Glutamatergic neuron (in vitro differentiated cells): ENCODE measurements around the gene KMT5B. TPM values are rescaled to one million over a fixed set of nuclear protein-coding genes. Genes with fewer than 3 reads are reported as not detected.

Source experiments
- DNase-seq: peaks from one replicate; pipeline ENCODE4 v3.0.0; 2022
- H3K27ac Mint-ChIP-seq: one replicate; pipeline ENCODE4 v1.8.0; 2020; ENCODE audit warnings: mild to moderate bottlenecking, mixed read lengths, inconsistent platforms; ENCODE audit not compliant: unreplicated experiment
- H3K27me3 Mint-ChIP-seq: one replicate; pipeline ENCODE4 v1.8.0; 2020; ENCODE audit warnings: mild to moderate bottlenecking, moderate library complexity, mixed read lengths, inconsistent platforms; ENCODE audit not compliant: unreplicated experiment
- H3K36me3 Mint-ChIP-seq: one replicate; pipeline ENCODE4 v1.8.0; 2020; ENCODE audit warnings: mild to moderate bottlenecking, mixed read lengths, inconsistent platforms; ENCODE audit not compliant: unreplicated experiment
- H3K4me1 Mint-ChIP-seq: one replicate; pipeline ENCODE4 v1.8.0; 2020; ENCODE audit warnings: mild to moderate bottlenecking, low read depth, mixed read lengths, inconsistent platforms; ENCODE audit not compliant: unreplicated experiment
- H3K4me3 Mint-ChIP-seq: one replicate; pipeline ENCODE4 v1.8.0; 2020; ENCODE audit warnings: mild to moderate bottlenecking, mixed read lengths, inconsistent platforms; ENCODE audit not compliant: unreplicated experiment
- H3K9me3 Mint-ChIP-seq: one replicate; pipeline ENCODE4 v1.8.0; 2020; ENCODE audit warnings: mild to moderate bottlenecking, moderate library complexity, mixed read lengths, inconsistent platforms; ENCODE audit not compliant: unreplicated experiment
- total RNA-seq: library from RNA; stranded (reverse); fragmentation: NEBNext Ultra II Directional; extraction: Animal tissue kit (Norgen Biotek cat#: 25700); gene quantifications from one replicate; pipeline ENCODE4 v1.2.1, GENCODE V29; 2021; ENCODE audit not compliant: unreplicated experiment
- TF ChIP-seq, protein P1 (sequence below): fragments of 200-600 bp; sonication (generic); IDR thresholded peaks from one replicate; pipeline ENCODE4 v1.5.0; 2021; ENCODE audit not compliant: partially characterized antibody, unreplicated experiment

KMT5B gene
- total RNA-seq, 1 donor from 2014 or later, result 77.4 TPM

DNA sequence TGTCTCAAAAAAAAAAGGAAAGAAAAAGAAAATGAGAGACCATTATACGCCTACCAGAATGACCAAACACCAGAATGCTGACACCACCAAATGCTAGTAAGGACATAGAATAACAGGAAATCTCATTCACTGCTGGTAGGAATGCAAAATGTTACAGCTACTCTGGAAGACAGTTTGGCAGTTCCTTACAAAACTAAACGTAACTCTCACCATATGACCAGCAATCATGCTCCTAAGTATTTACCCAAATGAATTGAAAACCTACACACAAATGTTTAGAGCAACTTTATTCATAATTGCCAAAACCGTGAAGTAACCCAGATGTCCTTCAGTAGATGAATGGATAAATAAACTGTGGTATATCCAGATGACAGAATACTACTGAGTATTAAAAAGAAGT is 99.1 kb downstream of the KMT5B start:
- no peak for DNase-seq
- TF ChIP-seq, protein P1, sequence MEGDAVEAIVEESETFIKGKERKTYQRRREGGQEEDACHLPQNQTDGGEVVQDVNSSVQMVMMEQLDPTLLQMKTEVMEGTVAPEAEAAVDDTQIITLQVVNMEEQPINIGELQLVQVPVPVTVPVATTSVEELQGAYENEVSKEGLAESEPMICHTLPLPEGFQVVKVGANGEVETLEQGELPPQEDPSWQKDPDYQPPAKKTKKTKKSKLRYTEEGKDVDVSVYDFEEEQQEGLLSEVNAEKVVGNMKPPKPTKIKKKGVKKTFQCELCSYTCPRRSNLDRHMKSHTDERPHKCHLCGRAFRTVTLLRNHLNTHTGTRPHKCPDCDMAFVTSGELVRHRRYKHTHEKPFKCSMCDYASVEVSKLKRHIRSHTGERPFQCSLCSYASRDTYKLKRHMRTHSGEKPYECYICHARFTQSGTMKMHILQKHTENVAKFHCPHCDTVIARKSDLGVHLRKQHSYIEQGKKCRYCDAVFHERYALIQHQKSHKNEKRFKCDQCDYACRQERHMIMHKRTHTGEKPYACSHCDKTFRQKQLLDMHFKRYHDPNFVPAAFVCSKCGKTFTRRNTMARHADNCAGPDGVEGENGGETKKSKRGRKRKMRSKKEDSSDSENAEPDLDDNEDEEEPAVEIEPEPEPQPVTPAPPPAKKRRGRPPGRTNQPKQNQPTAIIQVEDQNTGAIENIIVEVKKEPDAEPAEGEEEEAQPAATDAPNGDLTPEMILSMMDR, result no peak
- no peak overlapping the region for H3K4me3 Mint-ChIP-seq
- H3K9me3 Mint-ChIP-seq, result no peaks in the 10 kb centered on the region
- no peaks in the 10 kb centered on the region for H3K36me3 Mint-ChIP-seq
- peaks cover 13% of the 10 kb centered on the region for H3K4me1 Mint-ChIP-seq
- H3K27me3 Mint-ChIP-seq, result no peaks in the 10 kb centered on the region
- no peak overlapping the region for H3K27ac Mint-ChIP-seq

DNA sequence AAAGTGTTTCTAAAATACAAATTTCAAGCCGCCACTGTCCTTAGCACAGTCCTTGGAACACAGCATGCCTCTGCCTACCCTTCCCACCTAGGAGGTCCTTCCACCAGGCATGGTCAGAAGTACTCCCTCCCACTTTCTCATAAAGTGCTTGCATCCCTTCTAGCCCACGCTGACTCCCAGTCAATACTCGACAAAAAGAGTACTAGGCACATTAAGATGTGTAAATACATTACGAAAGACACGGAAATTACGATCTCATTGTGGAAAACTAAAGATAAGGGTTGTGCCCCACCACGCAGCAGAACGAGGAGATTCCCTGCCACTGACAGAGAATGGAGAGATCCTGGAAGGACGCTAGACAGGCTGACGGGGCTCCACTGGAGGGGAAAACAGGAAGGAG is 105.4 kb downstream of the KMT5B start:
- H3K9me3 Mint-ChIP-seq, result no peaks in the 10 kb centered on the region
- no peaks in the 10 kb centered on the region for H3K36me3 Mint-ChIP-seq
- no peak for DNase-seq
- H3K4me3 Mint-ChIP-seq, result no peak overlapping the region
- TF ChIP-seq, protein P1, result no peak
- peaks cover 3% of the 10 kb centered on the region for H3K27me3 Mint-ChIP-seq
- peaks cover 5% of the 10 kb centered on the region for H3K4me1 Mint-ChIP-seq
- H3K27ac Mint-ChIP-seq, result no peak overlapping the region

DNA sequence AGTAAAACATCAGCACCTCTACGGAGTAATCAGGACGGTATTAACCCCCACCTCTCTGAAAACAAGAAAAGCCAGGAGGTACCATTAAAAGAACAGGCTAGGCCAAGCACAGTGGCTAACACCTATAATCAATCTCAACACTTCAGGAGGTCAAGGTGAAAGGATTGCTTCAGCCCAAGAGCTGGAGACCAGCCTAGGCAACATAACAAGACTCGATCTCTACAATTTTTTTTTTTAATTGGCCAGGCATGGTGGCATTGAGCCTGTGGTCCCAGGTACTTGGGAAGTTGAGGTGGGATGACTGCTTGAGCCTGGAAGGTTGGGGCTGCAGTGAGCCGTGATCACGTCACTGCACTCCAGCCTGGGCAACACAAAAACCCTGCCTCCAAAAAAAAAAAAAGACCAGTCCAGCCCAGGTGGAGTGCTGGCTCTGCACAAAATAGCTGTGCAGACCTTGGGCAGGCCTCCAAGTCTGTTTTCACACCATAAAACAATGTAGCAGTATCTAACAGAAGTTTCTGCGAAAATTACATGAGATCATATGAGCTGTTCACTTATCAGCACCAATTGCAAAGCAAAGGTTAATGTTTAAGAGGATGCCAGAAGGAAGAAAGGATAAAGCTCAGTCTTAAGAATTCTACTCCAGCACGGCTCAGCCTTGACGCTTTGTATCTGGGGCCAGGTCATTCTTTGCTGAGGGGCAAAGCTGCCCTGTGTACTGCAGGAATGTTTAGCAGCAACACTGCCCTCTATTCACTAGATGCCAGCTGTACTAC is 106.7 kb downstream of the KMT5B start:
- no peaks in the 10 kb centered on the region for H3K36me3 Mint-ChIP-seq
- TF ChIP-seq, protein P1, result no peak
- DNase-seq, result no peak
- peaks cover 6% of the 10 kb centered on the region for H3K27me3 Mint-ChIP-seq
- no peaks in the 10 kb centered on the region for H3K9me3 Mint-ChIP-seq
- H3K27ac Mint-ChIP-seq, result no peak overlapping the region
- no peak overlapping the region for H3K4me3 Mint-ChIP-seq
- H3K4me1 Mint-ChIP-seq, result peaks cover 5% of the 10 kb centered on the region

Other genes starting within 250 kb of the KMT5B start
- 0.86 TPM for gene UNC93B1, start 209.2 kb downstream of the KMT5B start, total RNA-seq
- gene ALDH3B1, start 203.0 kb downstream of the KMT5B start, total RNA-seq, result 0.22 TPM
- 136 TPM for gene NDUFS8, start 182.6 kb downstream of the KMT5B start, total RNA-seq
- gene TCIRG1, start 174.3 kb downstream of the KMT5B start, total RNA-seq, result 47.2 TPM
- gene CHKA, start 91.9 kb downstream of the KMT5B start, total RNA-seq, result 74.1 TPM
- 58.4 TPM for gene C11orf24, start 58.7 kb upstream of the KMT5B start, total RNA-seq
- gene LRP5, start 99.3 kb upstream of the KMT5B start, total RNA-seq, result 17.4 TPM
- 312 TPM for gene PPP6R3, start 247.5 kb upstream of the KMT5B start, total RNA-seq